Ectodermal cell (in vitro differentiated cells): Measurements from ENCODE around the gene DOK5.

Source experiments
- H3K27ac ChIP-seq: 2 replicates; pipeline ENCODE4 v1.7.0; 2013; ENCODE audit warnings: mild to moderate bottlenecking, low read depth, low read length; ENCODE audit not compliant: insufficient read depth, poor library complexity, severe bottlenecking
- H3K27me3 ChIP-seq: 2 replicates; pipeline ENCODE4 v1.7.0; 2013; ENCODE audit warnings: mild to moderate bottlenecking, low read length; ENCODE audit not compliant: insufficient read depth, control insufficient read depth, poor library complexity, severe bottlenecking
- H3K36me3 ChIP-seq: one replicate; pipeline ENCODE4 v1.7.0; 2013; ENCODE audit warnings: low read length; ENCODE audit not compliant: control insufficient read depth, insufficient read depth
- H3K4me1 ChIP-seq: one replicate; pipeline ENCODE4 v1.7.0; 2013; ENCODE audit warnings: low read length; ENCODE audit not compliant: control insufficient read depth, insufficient read depth
- H3K4me3 ChIP-seq: 2 replicates; pipeline ENCODE4 v1.7.0; 2013; ENCODE audit warnings: low read depth, low read length, control low read depth; ENCODE audit not compliant: insufficient read depth
- H3K9me3 ChIP-seq: 2 replicates; pipeline ENCODE4 v1.7.0; 2013; ENCODE audit warnings: mild to moderate bottlenecking, low read length, moderate library complexity; ENCODE audit not compliant: control insufficient read depth
- WGBS, 2 experiments: methylation state at CpG; one replicate each; pipeline ENCODE4 v1.1.7; 2013; ENCODE audit warnings: missing lambda C conversion rate in 2 of 2; 5-methylcytosine and 5-hydroxymethylcytosine counted together

DOK5 gene

GRCh38 chr20:54469293-54469692 is 6.1 kb upstream of the DOK5 start:
- Histone ChIP-seq H3K4me3 (no peak overlapping the region), H3K4me1 (no peaks in the 10 kb centered on the region), H3K36me3 (no peaks in the 10 kb centered on the region), H3K27me3 (no peaks in the 10 kb centered on the region), H3K27ac (no peak overlapping the region), H3K9me3 (no peaks in the 10 kb centered on the region)
- 33 to 34% methylated on average over 2 of the region's 2 CpGs for WGBS, 2 experiments

GRCh38 chr20:54469952-54470351 is 5.4 kb upstream of the DOK5 start:
- H3K4me1 ChIP-seq: no peaks in the 10 kb centered on the region
- no peak overlapping the region for H3K4me3 ChIP-seq
- no peak overlapping the region for H3K27ac ChIP-seq
- H3K9me3 ChIP-seq: no peaks in the 10 kb centered on the region
- peaks cover 3% of the 10 kb centered on the region for H3K27me3 ChIP-seq
- H3K36me3 ChIP-seq: no peaks in the 10 kb centered on the region
- 87 to 95% methylated on average over 1 of the region's 1 CpG for WGBS, 2 experiments

- no peaks in the 10 kb centered on the region for H3K9me3 ChIP-seq
- no peaks in the 10 kb centered on the region for H3K36me3 ChIP-seq
- no peaks in the 10 kb centered on the region for H3K4me1 ChIP-seq
- WGBS, 2 experiments: 92 to 94% methylated on average over 15 of the region's 15 CpGs
- peaks cover 9% of the 10 kb centered on the region for H3K27me3 ChIP-seq
- no peak overlapping the region for H3K4me3 ChIP-seq
- H3K27ac ChIP-seq: no peak overlapping the region
Observed at GRCh38 chr20:54470697-54471096, 4.7 kb upstream of the DOK5 start.

GRCh38 chr20:54472607-54473006 is 2.8 kb upstream of the DOK5 start:
- Histone ChIP-seq H3K36me3 (no peaks in the 10 kb centered on the region), H3K27me3 (peaks cover 27% of the 10 kb centered on the region), H3K4me3 (no peak overlapping the region), H3K4me1 (peaks cover 9% of the 10 kb centered on the region), H3K27ac (no peak overlapping the region), H3K9me3 (no peaks in the 10 kb centered on the region)
- WGBS, 2 experiments: 93 to 99% methylated on average over 5 of the region's 5 CpGs

GRCh38 chr20:54473340-54473739 is 2.1 kb upstream of the DOK5 start:
- H3K4me1 ChIP-seq: peaks cover 12% of the 10 kb centered on the region
- H3K27ac ChIP-seq: no peak overlapping the region
- H3K9me3 ChIP-seq: no peaks in the 10 kb centered on the region
- WGBS, 2 experiments: 92 to 93% methylated on average over 7 of the region's 7 CpGs
- no peak overlapping the region for H3K4me3 ChIP-seq
- no peaks in the 10 kb centered on the region for H3K36me3 ChIP-seq
- H3K27me3 ChIP-seq: peaks cover 35% of the 10 kb centered on the region

GRCh38 chr20:54474046-54474445 is 1.3 kb upstream of the DOK5 start:
- Histone ChIP-seq H3K36me3 (no peaks in the 10 kb centered on the region), H3K9me3 (no peaks in the 10 kb centered on the region), H3K4me3 (no peak overlapping the region), H3K4me1 (peaks cover 15% of the 10 kb centered on the region), H3K27ac (no peak overlapping the region), H3K27me3 (peaks cover 36% of the 10 kb centered on the region)
- WGBS, 2 experiments: 88 to 92% methylated on average over 3 of the region's 3 CpGs

GRCh38 chr20:54474866-54475265 is 527 bp upstream of the DOK5 start:
- 4 to 7% methylated on average over 10 of the region's 10 CpGs for WGBS, 2 experiments
- peaks cover 18% of the 10 kb centered on the region for H3K4me1 ChIP-seq
- no peak overlapping the region for H3K27ac ChIP-seq
- peaks cover 36% of the 10 kb centered on the region for H3K27me3 ChIP-seq
- H3K4me3 ChIP-seq: peak overlapping the region; percentile 94
- no peaks in the 10 kb centered on the region for H3K36me3 ChIP-seq
- no peaks in the 10 kb centered on the region for H3K9me3 ChIP-seq

GRCh38 chr20:54476169-54477009 is 996 bp downstream of the DOK5 start:
- Histone ChIP-seq H3K27ac (no peak overlapping the region), H3K36me3 (no peaks in the 10 kb centered on the region), H3K9me3 (no peaks in the 10 kb centered on the region), H3K27me3 (peaks cover 36% of the 10 kb centered on the region), H3K4me1 (peaks cover 19% of the 10 kb centered on the region), H3K4me3 (peak overlapping the region; percentile 94)
- 3% methylated on average over 29 to 31 of the region's 32 CpGs for WGBS, 2 experiments

- Histone ChIP-seq H3K4me3 (peak overlapping the region; percentile 94), H3K36me3 (no peaks in the 10 kb centered on the region), H3K27ac (no peak overlapping the region), H3K4me1 (peaks cover 19% of the 10 kb centered on the region), H3K27me3 (peaks cover 36% of the 10 kb centered on the region), H3K9me3 (no peaks in the 10 kb centered on the region)
- 47% methylated on average over 2 of the region's 3 CpGs; no CpG with 5 or more reads in 1 of the 2 experiments for WGBS, 2 experiments
Observed at GRCh38 chr20:54477191-54477955, 2.0 kb downstream of the DOK5 start.

GRCh38 chr20:54479138-54479906 is 3.9 kb downstream of the DOK5 start:
- Histone ChIP-seq H3K4me3 (no peak overlapping the region), H3K36me3 (no peaks in the 10 kb centered on the region), H3K9me3 (no peaks in the 10 kb centered on the region), H3K27me3 (peaks cover 36% of the 10 kb centered on the region), H3K27ac (no peak overlapping the region), H3K4me1 (peaks cover 19% of the 10 kb centered on the region)
- WGBS, 2 experiments: 46 to 47% methylated on average over 9 of the region's 9 CpGs
